Mammary epithelial cell (primary cell): ENCODE data around the gene SCAPER.

Source experiments
- CTCF ChIP-seq, 2 donors: IDR thresholded peaks in 1 of 2; conservative IDR thresholded peaks in 1 of 2; 2 replicates each; pipeline ENCODE4 v1.5.1; 2011 to 2012; ENCODE audit warnings: inconsistent platforms in 2 of 2, low read length in 2 of 2, mild to moderate bottlenecking in 2 of 2, control low read depth in 1 of 2, low read depth in 1 of 2; ENCODE audit not compliant: insufficient read depth in 1 of 2; ENCODE audit errors: extremely low read depth in 1 of 2
- EZH2 ChIP-seq: IDR thresholded peaks from 2 replicates; pipeline ENCODE4 v1.6.1; 2012; ENCODE audit warnings: low read length, inconsistent platforms, borderline replicate concordance

GRCh38 chr15:76343313-76343996 is 561.7 kb downstream of the SCAPER start:
- TF ChIP-seq EZH2 (peak; percentile 80), CTCF (conservative IDR thresholded peaks at IDR 0.05 in 1 of 2, IDR thresholded peaks at IDR 0.05 in 1 of 2; ENCODE audit: extremely low read depth in 1 of 2, insufficient read depth in 1 of 2, low read depth in 1 of 2, low read length in 2 of 2) (no peak)
